Ishikawa (cell line): ENCODE results near the gene SLC1A2.

Experiments
- CEBPB ChIP-seq: IDR thresholded peaks from 2 replicates; pipeline ENCODE4 v1.6.1; 2012
- CREB1 ChIP-seq: IDR thresholded peaks from 2 replicates; pipeline ENCODE4 v1.6.1; 2012; ENCODE audit warnings: low read depth
- EGR1 ChIP-seq: IDR thresholded peaks from 2 replicates; pipeline ENCODE4 v1.6.1; 2012
- EP300 ChIP-seq: IDR thresholded peaks from 2 replicates; pipeline ENCODE4 v1.6.1; 2012; ENCODE audit warnings: borderline replicate concordance
- FOXM1 ChIP-seq: IDR thresholded peaks from 2 replicates; pipeline ENCODE4 v1.6.1; 2012; ENCODE audit warnings: low read depth, borderline replicate concordance
- MAX ChIP-seq: IDR thresholded peaks from 2 replicates; pipeline ENCODE4 v1.6.1; 2012
- NFIC ChIP-seq: IDR thresholded peaks from 2 replicates; pipeline ENCODE4 v1.6.1; 2012
- RAD21 ChIP-seq: IDR thresholded peaks from 2 replicates; pipeline ENCODE4 v1.6.1; 2012; ENCODE audit warnings: low read depth
- REST ChIP-seq: IDR thresholded peaks from 2 replicates; pipeline ENCODE4 v1.6.1; 2012; ENCODE audit warnings: low read depth, mild to moderate bottlenecking
- TAF1 ChIP-seq: IDR thresholded peaks from 2 replicates; pipeline ENCODE4 v1.6.1; 2012; ENCODE audit warnings: low read depth, mild to moderate bottlenecking
- TCF12 ChIP-seq: IDR thresholded peaks from 2 replicates; pipeline ENCODE4 v1.6.1; 2012; ENCODE audit warnings: low read depth
- TEAD4 ChIP-seq: IDR thresholded peaks from 2 replicates; pipeline ENCODE4 v1.6.1; 2012
- USF1 ChIP-seq: IDR thresholded peaks from 2 replicates; pipeline ENCODE4 v1.6.1; 2012
- YY1 ChIP-seq: IDR thresholded peaks from 2 replicates; pipeline ENCODE4 v1.6.1; 2012; ENCODE audit warnings: low read depth
- ZBTB7A ChIP-seq: IDR thresholded peaks from 2 replicates; pipeline ENCODE4 v1.6.1; 2012; ENCODE audit warnings: low read depth

Gene SLC1A2

GRCh38 chr11:35248558-35249323 is 170.6 kb downstream of the SLC1A2 start:
- no peak for TF ChIP-seq RAD21
- TF ChIP-seq CEBPB, result no peak
- no peak for TF ChIP-seq EP300
- TF ChIP-seq CREB1, result no peak
- no peak for TF ChIP-seq TCF12
- TF ChIP-seq REST, result no peak

- TF ChIP-seq EP300, result no peak
- TF ChIP-seq CEBPB, result no peak
- no peak for TF ChIP-seq REST
- no peak for TF ChIP-seq TAF1
- no peak for TF ChIP-seq NFIC
- TF ChIP-seq TCF12, result no peak
- no peak for TF ChIP-seq RAD21
- TF ChIP-seq USF1, result no peak
- no peak for TF ChIP-seq ZBTB7A
- no peak for TF ChIP-seq TEAD4
- TF ChIP-seq EGR1, result no peak
- TF ChIP-seq FOXM1, result no peak
- no peak for TF ChIP-seq MAX
- no peak for TF ChIP-seq YY1
- TF ChIP-seq CREB1, result no peak
Observed at GRCh38 chr11:35247863-35248262, 171.5 kb downstream of the SLC1A2 start.

- TF ChIP-seq NFIC (no peak), TAF1 (no peak), MAX (no peak), USF1 (no peak)
Observed at GRCh38 chr11:35247428-35247827, 171.9 kb downstream of the SLC1A2 start.

GRCh38 chr11:35246745-35247144 is 172.6 kb downstream of the SLC1A2 start:
- no peak for TF ChIP-seq TAF1
- TF ChIP-seq YY1, result no peak
- TF ChIP-seq EP300, result no peak
- no peak for TF ChIP-seq CEBPB
- TF ChIP-seq ZBTB7A, result no peak
- no peak for TF ChIP-seq USF1
- no peak for TF ChIP-seq CREB1
- TF ChIP-seq EGR1, result no peak
- TF ChIP-seq REST, result no peak
- TF ChIP-seq RAD21, result no peak
- no peak for TF ChIP-seq TCF12
- TF ChIP-seq MAX, result no peak
- TF ChIP-seq TEAD4, result no peak
